ENCODE data around the gene HSPG2.
"Not testable (repeated sequence)": the region's sequence is repeated elsewhere in the genome, so short reads cannot be mapped to it uniquely, and the experiment has no call there.

The HSPG2 gene

GRCh38 chr1:21937034-21937371 lies at the start of gene HSPG2:
HSPG2 (minus strand) TSS chr1:21937310; CDS start chr1:21937217, 93 bp downstream.
- no peak for DNase-seq

- DNase-seq, result not testable (repeated sequence)
These were observed 49.3 kb upstream of the HSPG2 start for GRCh38 chr1:21986386-21986785.

- DNase-seq, result not testable (repeated sequence)
These were observed 48.8 kb upstream of the HSPG2 start for GRCh38 chr1:21985893-21986292.

- not testable (repeated sequence) for DNase-seq
These were observed 46.4 kb upstream of the HSPG2 start for GRCh38 chr1:21983539-21983938.

- not testable (repeated sequence) for DNase-seq
These were observed 45.0 kb upstream of the HSPG2 start for GRCh38 chr1:21982122-21982521.

- not testable (repeated sequence) for DNase-seq
These were observed 44.1 kb upstream of the HSPG2 start for GRCh38 chr1:21981253-21981652.

- DNase-seq, result not testable (repeated sequence)
These were observed 43.6 kb upstream of the HSPG2 start for GRCh38 chr1:21980515-21981220.

- DNase-seq, result not testable (repeated sequence)
These were observed 41.1 kb upstream of the HSPG2 start for GRCh38 chr1:21978209-21978608.

- not testable (repeated sequence) for DNase-seq
These were observed 39.7 kb upstream of the HSPG2 start, which contains the start of gene CELA3B for GRCh38 chr1:21976703-21977239. CELA3B (plus strand) TSS chr1:21977022; CDS start chr1:21977040, 18 bp downstream.

- not testable (repeated sequence) for DNase-seq
These were observed 38.2 kb upstream of the HSPG2 start for GRCh38 chr1:21975296-21975695.

GRCh38 chr1:21974699-21975098 lies 37.6 kb upstream of the HSPG2 start:
- not testable (repeated sequence) for DNase-seq

- not testable (repeated sequence) for DNase-seq
These were observed 36.8 kb upstream of the HSPG2 start for GRCh38 chr1:21973948-21974347.

GRCh38 chr1:21972973-21973441 lies 35.9 kb upstream of the HSPG2 start:
- not testable (repeated sequence) for DNase-seq

GRCh38 chr1:21970523-21970922 lies 33.4 kb upstream of the HSPG2 start:
- DNase-seq, result not testable (repeated sequence)

- not testable (repeated sequence) for DNase-seq
These were observed 32.0 kb upstream of the HSPG2 start for GRCh38 chr1:21969066-21969465.

GRCh38 chr1:21967216-21967615 lies 30.1 kb upstream of the HSPG2 start:
- DNase-seq, result not testable (repeated sequence)

GRCh38 chr1:21966247-21967000 lies 29.3 kb upstream of the HSPG2 start:
- DNase-seq, result no peak

GRCh38 chr1:21963477-21964217 lies 26.5 kb upstream of the HSPG2 start:
- peak; percentile 77 for DNase-seq

GRCh38 chr1:21961799-21962198 lies 24.7 kb upstream of the HSPG2 start:
- no peak for DNase-seq

GRCh38 chr1:21961337-21961736 lies 24.2 kb upstream of the HSPG2 start:
- DNase-seq, result no peak

GRCh38 chr1:21956720-21957552 lies 19.8 kb upstream of the HSPG2 start:
- peak; percentile 29 for DNase-seq

Data from activated T-cell treated with anti-CD3 and anti-CD28 coated beads for 4 hours (primary cell).